HEK293 (cell line): Measurements from ENCODE around the gene PLEKHG2.

ENCODE experiments used
- GLIS2 ChIP-seq: fragments of 450-650 bp; formaldehyde crosslinking; IDR thresholded peaks from 2 replicates; pipeline ENCODE4 v1.5.1; 2016; ENCODE audit warnings: missing biosample characterization, missing genetic modification characterization
- HIC1 ChIP-seq: fragments of 450-650 bp; formaldehyde crosslinking; IDR thresholded peaks from 2 replicates; pipeline ENCODE4 v1.5.1; 2016; ENCODE audit warnings: missing biosample characterization, missing genetic modification characterization
- IKZF3 ChIP-seq: fragments of 450-650 bp; IDR thresholded peaks from 2 replicates; pipeline ENCODE4 v1.5.0; 2018; ENCODE audit warnings: missing biosample characterization, mild to moderate bottlenecking, missing genetic modification characterization, moderate library complexity
- KLF8 ChIP-seq: fragments of 450-650 bp; formaldehyde crosslinking; IDR thresholded peaks from 2 replicates; pipeline ENCODE4 v1.5.1; 2016; ENCODE audit warnings: missing biosample characterization, missing genetic modification characterization
- SP7 ChIP-seq: fragments of 450-650 bp; formaldehyde crosslinking; IDR thresholded peaks from 2 replicates; pipeline ENCODE4 v1.5.1; 2016; ENCODE audit warnings: missing biosample characterization, missing genetic modification characterization
- TSHZ1 ChIP-seq: fragments of 450-650 bp; formaldehyde crosslinking; IDR thresholded peaks from 2 replicates; pipeline ENCODE4 v1.5.1; 2016; ENCODE audit warnings: missing biosample characterization, missing genetic modification characterization, borderline replicate concordance
- ZBTB1 ChIP-seq: fragments of 450-650 bp; formaldehyde crosslinking; IDR thresholded peaks from 2 replicates; pipeline ENCODE4 v1.5.1; 2016; ENCODE audit warnings: missing biosample characterization, missing genetic modification characterization
- ZBTB20 ChIP-seq: fragments of 450-650 bp; formaldehyde crosslinking; IDR thresholded peaks from 2 replicates; pipeline ENCODE4 v1.5.1; 2016; ENCODE audit warnings: missing biosample characterization, missing genetic modification characterization
- ZBTB21 ChIP-seq: fragments of 450-650 bp; formaldehyde crosslinking; IDR thresholded peaks from 2 replicates; pipeline ENCODE4 v1.5.1; 2017; ENCODE audit warnings: missing biosample characterization, missing genetic modification characterization
- ZFHX2 ChIP-seq: fragments of 450-650 bp; formaldehyde crosslinking; conservative IDR thresholded peaks from 2 replicates; pipeline ENCODE4 v1.5.1; 2016; ENCODE audit warnings: missing biosample characterization, missing genetic modification characterization
- ZFP37 ChIP-seq: fragments of 450-650 bp; formaldehyde crosslinking; IDR thresholded peaks from 2 replicates; pipeline ENCODE4 v1.5.1; 2016; ENCODE audit warnings: missing biosample characterization, missing genetic modification characterization
- ZNF266 ChIP-seq: fragments of 450-650 bp; formaldehyde crosslinking; IDR thresholded peaks from 2 replicates; pipeline ENCODE4 v1.5.1; 2016; ENCODE audit warnings: missing biosample characterization, missing genetic modification characterization, low read depth
- ZNF350 ChIP-seq: fragments of 450-650 bp; formaldehyde crosslinking; IDR thresholded peaks from 2 replicates; pipeline ENCODE4 v1.5.0; 2017; ENCODE audit warnings: missing biosample characterization, mild to moderate bottlenecking, missing genetic modification characterization
- ZNF366 ChIP-seq: fragments of 450-650 bp; formaldehyde crosslinking; conservative IDR thresholded peaks from 2 replicates; pipeline ENCODE4 v1.5.1; 2016; ENCODE audit warnings: missing biosample characterization, missing genetic modification characterization
- ZNF37A ChIP-seq: fragments of 450-650 bp; IDR thresholded peaks from 2 replicates; pipeline ENCODE4 v1.5.1; 2018; ENCODE audit warnings: missing biosample characterization, missing genetic modification characterization
- ZNF423 ChIP-seq: fragments of 450-650 bp; formaldehyde crosslinking; IDR thresholded peaks from 2 replicates; pipeline ENCODE4 v1.5.1; 2016; ENCODE audit warnings: missing biosample characterization, missing genetic modification characterization
- ZNF529 ChIP-seq: fragments of 450-650 bp; formaldehyde crosslinking; IDR thresholded peaks from 2 replicates; pipeline ENCODE4 v1.5.1; 2017; ENCODE audit warnings: missing genetic modification characterization, missing biosample characterization; ENCODE audit not compliant: insufficient replicate concordance
- ZNF600 ChIP-seq: fragments of 450-650 bp; formaldehyde crosslinking; IDR thresholded peaks from 2 replicates; pipeline ENCODE4 v1.5.1; 2016; ENCODE audit warnings: missing biosample characterization, missing genetic modification characterization
- ZNF785 ChIP-seq: fragments of 450-650 bp; formaldehyde crosslinking; IDR thresholded peaks from 2 replicates; pipeline ENCODE4 v1.5.1; 2016; ENCODE audit warnings: missing biosample characterization, missing genetic modification characterization
- ZNF830 ChIP-seq: fragments of 450-650 bp; IDR thresholded peaks from 2 replicates; pipeline ENCODE4 v1.5.0; 2018; ENCODE audit warnings: missing biosample characterization, missing genetic modification characterization, low read depth, mild to moderate bottlenecking, moderate library complexity
- ZSCAN4 ChIP-seq: fragments of 450-650 bp; formaldehyde crosslinking; IDR thresholded peaks from 2 replicates; pipeline ENCODE4 v1.5.1; 2017; ENCODE audit warnings: missing biosample characterization, missing genetic modification characterization
- TF ChIP-seq, protein P1 (sequence below): fragments of 450-650 bp; formaldehyde crosslinking; IDR thresholded peaks from 2 replicates; pipeline ENCODE4 v1.5.1; 2016; ENCODE audit warnings: missing biosample characterization, missing genetic modification characterization
- TF ChIP-seq, protein P2 (sequence below): fragments of 450-650 bp; formaldehyde crosslinking; IDR thresholded peaks from 2 replicates; pipeline ENCODE4 v1.5.1; 2016; ENCODE audit warnings: missing biosample characterization, missing genetic modification characterization
- TF ChIP-seq, protein P3 (sequence below): fragments of 450-650 bp; formaldehyde crosslinking; IDR thresholded peaks from 2 replicates; pipeline ENCODE4 v1.5.1; 2017; ENCODE audit warnings: missing biosample characterization, missing genetic modification characterization
- TF ChIP-seq, protein P4 (sequence below): fragments of 450-650 bp; formaldehyde crosslinking; IDR thresholded peaks from 2 replicates; pipeline ENCODE4 v1.5.1; 2016; ENCODE audit warnings: missing biosample characterization, missing genetic modification characterization

The PLEKHG2 gene

DNA sequence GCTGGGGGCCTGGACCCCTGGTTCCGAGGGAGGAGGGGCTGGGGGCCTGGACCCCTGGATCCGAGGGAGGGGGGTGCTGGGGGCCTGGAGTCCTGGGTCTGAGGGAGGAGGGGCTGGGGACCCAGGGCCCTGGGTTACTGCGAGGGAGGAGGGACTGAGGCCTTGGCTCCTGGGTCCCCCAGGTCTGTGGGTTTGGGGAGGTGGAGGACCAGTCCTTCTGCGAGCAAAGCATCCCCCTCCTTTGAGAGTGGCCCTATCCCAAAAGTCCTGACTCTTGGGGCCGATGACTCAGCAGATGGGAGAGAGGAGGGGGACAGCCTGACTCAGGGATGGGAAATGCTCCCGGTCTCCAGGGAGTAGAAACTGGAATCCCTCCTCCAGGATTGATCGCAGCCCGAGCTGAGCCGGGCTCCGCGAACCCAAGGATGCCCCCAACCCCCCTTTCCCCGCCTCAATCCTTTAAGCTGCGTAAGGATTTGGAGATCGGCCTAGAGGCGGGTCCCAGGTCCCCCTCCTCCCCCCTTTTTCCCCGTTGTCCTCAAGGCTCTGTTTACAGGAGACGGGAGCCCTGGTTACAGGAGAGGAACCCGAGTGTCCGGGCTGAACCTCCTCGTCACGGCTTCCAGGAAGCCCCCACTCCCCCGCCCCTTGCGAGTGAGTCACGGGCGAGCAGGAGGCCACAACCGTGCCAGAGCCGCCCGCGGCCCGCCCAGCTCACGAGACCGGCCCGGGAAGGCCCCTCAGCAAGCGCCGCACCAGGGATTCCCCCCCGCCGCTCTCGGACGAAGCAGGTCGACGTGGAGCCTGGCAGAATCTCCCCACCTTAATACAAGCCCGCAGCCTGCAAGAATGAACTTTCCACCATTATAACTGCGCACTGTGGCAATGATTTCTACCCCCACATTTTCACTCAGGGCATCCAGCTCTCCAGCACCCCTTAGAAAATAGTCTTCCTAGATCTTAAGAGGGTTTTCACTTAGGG lies 8.8 kb upstream of the PLEKHG2 start (continued):
- TF ChIP-seq, protein P1, sequence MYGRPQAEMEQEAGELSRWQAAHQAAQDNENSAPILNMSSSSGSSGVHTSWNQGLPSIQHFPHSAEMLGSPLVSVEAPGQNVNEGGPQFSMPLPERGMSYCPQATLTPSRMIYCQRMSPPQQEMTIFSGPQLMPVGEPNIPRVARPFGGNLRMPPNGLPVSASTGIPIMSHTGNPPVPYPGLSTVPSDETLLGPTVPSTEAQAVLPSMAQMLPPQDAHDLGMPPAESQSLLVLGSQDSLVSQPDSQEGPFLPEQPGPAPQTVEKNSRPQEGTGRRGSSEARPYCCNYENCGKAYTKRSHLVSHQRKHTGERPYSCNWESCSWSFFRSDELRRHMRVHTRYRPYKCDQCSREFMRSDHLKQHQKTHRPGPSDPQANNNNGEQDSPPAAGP (tag by site-specific recombination): peak; percentile 97
- no peak for TF ChIP-seq ZNF785
- TF ChIP-seq IKZF3: peak; percentile 98
- no peak for TF ChIP-seq ZNF266 (tag by site-specific recombination)
- peak; percentile 92 for TF ChIP-seq ZBTB20 (tag by site-specific recombination)
- TF ChIP-seq ZFP37: peak; percentile 88; the same call in 1 of the 2 replicates
- peak; percentile 91 for TF ChIP-seq ZNF366 (tag by site-specific recombination)
- peak; percentile 90 for TF ChIP-seq HIC1 (tag by site-specific recombination)
- peak; percentile 50; the same call in 1 of the 2 replicates for TF ChIP-seq ZBTB1 (tag by site-specific recombination)
- TF ChIP-seq, protein P2, sequence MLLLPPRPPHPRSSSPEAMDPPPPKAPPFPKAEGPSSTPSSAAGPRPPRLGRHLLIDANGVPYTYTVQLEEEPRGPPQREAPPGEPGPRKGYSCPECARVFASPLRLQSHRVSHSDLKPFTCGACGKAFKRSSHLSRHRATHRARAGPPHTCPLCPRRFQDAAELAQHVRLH: no peak
- TF ChIP-seq ZNF423 (tag by site-specific recombination): peak; percentile 69
- peak; percentile 40 for TF ChIP-seq ZSCAN4 (tag by site-specific recombination)
- TF ChIP-seq GLIS2 (tag by site-specific recombination): peak; percentile 98
- TF ChIP-seq, protein P3, sequence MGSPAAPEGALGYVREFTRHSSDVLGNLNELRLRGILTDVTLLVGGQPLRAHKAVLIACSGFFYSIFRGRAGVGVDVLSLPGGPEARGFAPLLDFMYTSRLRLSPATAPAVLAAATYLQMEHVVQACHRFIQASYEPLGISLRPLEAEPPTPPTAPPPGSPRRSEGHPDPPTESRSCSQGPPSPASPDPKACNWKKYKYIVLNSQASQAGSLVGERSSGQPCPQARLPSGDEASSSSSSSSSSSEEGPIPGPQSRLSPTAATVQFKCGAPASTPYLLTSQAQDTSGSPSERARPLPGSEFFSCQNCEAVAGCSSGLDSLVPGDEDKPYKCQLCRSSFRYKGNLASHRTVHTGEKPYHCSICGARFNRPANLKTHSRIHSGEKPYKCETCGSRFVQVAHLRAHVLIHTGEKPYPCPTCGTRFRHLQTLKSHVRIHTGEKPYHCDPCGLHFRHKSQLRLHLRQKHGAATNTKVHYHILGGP (tag by site-specific recombination): peak; percentile 25; the same call in 1 of the 2 replicates
- peak; percentile 78 for TF ChIP-seq ZFHX2 (tag by site-specific recombination)
- TF ChIP-seq ZNF529: no peak
- TF ChIP-seq KLF8 (tag by site-specific recombination): peak; percentile 91
- TF ChIP-seq ZBTB21 (tag by site-specific recombination): peak; percentile 63; the same call in 1 of the 2 replicates
- TF ChIP-seq ZNF37A (tag by site-specific recombination): no peak; the same call in 1 of the 2 replicates
- no peak for TF ChIP-seq ZNF350
- TF ChIP-seq SP7 (tag by site-specific recombination): peak; percentile 96
- TF ChIP-seq, protein P4, sequence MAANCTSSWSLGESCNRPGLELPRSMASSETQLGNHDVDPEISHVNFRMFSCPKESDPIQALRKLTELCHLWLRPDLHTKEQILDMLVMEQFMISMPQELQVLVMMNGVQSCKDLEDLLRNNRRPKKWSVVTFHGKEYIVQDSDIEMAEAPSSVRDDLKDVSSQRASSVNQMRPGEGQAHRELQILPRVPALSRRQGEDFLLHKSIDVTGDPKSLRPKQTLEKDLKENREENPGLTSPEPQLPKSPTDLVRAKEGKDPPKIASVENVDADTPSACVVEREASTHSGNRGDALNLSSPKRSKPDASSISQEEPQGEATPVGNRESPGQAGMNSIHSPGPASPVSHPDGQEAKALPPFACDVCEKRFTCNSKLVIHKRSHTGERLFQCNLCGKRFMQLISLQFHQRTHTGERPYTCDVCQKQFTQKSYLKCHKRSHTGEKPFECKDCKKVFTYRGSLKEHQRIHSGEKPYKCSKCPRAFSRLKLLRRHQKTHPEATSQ (tag by site-specific recombination): peak; percentile 62; the same call in 1 of the 2 replicates
- TF ChIP-seq ZNF830 (tag by site-specific recombination): no peak
- TF ChIP-seq TSHZ1 (tag by site-specific recombination): 0 out of 2 replicates have a peak, but pooled peaks have one; percentile 65
- peak; percentile 95 for TF ChIP-seq ZNF600
